Hematopoietic multipotent progenitor cell treated with erythropoietin and hydrocortisone succinate and interleukin-3 and kit ligand, for 15 days (in vitro differentiated cells): ENCODE data around the gene VGLL2.
"Not testable (repeated sequence)": the region's sequence is repeated elsewhere in the genome, so short reads cannot be mapped to it uniquely, and the experiment has no call there.

Experiments used
- DNase-seq: peaks from one replicate; pipeline ENCODE4 v3.0.0-alpha.2; 2015; ENCODE audit warnings: low spot score

The VGLL2 gene

DNA sequence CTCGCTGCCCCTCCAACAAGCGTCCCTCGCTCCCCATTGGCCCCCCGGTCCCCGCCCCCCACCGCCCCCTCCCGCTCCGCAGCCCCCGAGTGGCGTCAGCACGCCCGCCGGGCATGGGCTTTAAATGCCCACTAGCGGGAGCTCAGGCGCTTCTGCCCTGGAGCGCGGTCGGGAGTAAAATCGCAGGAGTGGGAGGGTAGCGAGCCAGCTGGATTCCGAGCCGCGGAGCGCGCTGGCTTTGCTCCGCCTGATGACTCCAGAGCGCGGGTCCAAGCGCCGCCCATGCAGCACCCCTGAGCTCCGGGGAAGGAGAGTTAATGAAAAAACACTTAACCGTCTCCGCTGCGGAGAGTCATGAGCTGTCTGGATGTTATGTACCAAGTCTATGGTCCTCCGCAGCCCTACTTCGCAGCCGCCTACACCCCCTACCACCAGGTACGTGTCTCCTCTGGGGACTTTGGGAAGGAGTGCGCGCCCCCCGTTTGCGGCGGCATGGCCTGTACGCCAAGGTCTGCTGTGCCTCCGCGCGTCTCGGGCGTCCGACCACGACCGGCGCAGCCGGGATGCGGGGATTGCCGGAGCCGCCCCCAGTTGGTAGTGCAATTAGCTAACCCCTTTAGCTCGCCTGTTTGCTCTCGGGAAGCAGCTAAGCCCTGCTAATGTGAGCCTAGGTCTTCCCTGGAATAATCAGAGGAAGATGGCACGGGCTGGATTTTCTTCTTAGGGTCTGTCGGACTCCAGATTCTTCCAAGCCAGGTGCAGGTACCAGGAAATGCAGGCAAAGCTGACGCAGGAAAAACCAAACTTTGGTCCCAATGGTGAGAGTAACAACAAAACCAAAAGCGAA is at the start of gene VGLL2:
TSS of gene VGLL2 (plus strand) at position 149 of the 847 bp plus-strand sequence. CDS start at position 355, 206 bp downstream.
- DNase-seq, result no peak

- no peak for DNase-seq
Measured at GRCh38 chr6:117222861-117223260, 42.5 kb upstream of the VGLL2 start.

- DNase-seq, result no peak
Measured at GRCh38 chr6:117226778-117227177, 38.6 kb upstream of the VGLL2 start.

DNA sequence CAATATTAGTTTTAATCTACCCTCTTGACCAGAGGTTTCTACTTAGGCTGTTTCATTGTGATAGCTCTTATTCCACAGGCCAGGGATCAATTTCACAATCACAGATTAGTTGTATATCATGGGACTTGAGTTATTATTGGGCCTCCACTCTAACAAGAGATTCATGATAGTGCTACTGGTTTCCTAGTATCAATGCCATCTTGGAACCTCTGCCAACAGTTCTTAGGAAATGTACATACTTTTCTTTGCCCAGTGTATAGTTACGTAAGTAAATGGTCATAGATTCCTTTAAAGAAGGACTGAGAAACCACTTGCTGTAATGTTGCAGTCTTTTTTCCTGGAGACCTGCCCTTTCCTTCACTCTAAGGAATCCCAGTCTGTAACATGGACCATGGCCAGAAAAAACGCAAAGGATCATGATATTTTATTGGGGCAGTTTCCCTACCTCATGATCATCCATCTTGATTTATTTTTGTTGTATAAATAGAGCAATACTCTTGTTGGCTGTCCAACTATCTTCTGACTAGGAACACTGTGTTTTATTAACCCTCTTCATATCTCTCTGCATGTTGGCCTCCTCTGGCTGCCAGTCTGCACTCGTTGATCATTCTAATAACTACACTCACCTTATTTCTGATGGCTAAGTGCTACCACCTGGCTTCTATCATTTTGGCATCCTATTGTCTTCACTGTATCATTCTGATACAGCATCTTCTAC is 38.0 kb upstream of the VGLL2 start:
- DNase-seq, result no peak

GRCh38 chr6:117228202-117228601 is 37.2 kb upstream of the VGLL2 start:
- no peak for DNase-seq

GRCh38 chr6:117229870-117230269 is 35.5 kb upstream of the VGLL2 start:
- no peak for DNase-seq

- no peak for DNase-seq
Measured at GRCh38 chr6:117231466-117231865, 33.9 kb upstream of the VGLL2 start.

DNA sequence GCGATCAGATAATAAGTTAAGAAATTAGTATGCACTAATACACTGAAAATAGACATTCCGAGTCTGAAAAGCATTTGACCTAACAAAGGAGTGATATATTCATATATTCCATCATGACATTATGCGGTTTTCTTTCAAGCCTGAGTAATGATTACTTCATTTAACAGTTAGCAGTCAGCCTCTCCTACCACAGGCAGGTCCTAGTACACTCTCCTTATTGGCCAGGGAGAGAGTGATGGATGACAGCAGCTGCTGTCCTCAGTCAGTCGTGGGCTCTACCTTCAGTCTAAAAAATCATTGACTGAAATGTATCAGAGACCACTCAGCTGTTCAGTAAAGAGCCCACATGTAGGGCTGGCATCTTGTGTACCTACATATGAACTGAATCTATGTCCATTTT is 33.2 kb upstream of the VGLL2 start:
- DNase-seq, result no peak

DNA sequence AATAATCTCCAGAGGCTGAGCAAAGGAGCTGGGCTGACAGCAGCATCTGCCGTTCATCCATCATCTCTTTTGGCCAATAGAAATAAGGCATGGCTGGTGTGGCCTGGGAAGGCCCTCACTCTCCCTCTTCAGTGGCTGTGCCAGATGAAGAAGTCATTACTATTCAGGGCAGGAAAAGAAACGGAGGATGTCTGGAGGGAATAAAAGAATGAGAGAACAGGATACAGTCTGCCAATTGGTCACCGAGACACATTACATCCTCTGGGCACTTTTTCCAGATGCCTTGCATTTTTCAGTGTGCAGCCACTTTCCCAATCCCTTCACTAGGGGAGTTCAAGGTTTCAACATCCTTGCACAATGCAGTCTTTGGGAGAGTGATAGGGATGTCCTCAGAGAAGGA is 32.2 kb upstream of the VGLL2 start:
- DNase-seq, result no peak

DNA sequence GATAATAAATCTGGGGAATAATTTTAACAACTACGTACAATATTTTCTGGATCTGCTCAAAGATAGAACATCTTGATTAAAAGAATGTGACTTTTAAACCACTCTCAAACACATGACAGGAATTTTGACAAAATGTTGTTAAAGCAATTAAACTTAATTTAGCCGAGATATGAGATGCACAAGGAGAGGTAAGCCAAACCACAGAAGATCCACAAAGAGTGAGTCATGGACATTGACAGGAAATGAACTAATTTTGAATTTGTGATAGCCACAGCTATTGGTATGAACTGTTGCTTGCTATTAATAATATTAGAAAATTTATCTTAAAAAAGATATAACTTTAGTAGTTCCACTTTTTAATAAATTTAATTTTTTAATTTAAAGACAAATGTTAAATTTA is 27.8 kb upstream of the VGLL2 start:
- no peak for DNase-seq

GRCh38 chr6:117244571-117244970 is 20.8 kb upstream of the VGLL2 start:
- DNase-seq, result not testable (repeated sequence)

- DNase-seq, result not testable (repeated sequence)
Measured at GRCh38 chr6:117244979-117245378, 20.4 kb upstream of the VGLL2 start.

DNA sequence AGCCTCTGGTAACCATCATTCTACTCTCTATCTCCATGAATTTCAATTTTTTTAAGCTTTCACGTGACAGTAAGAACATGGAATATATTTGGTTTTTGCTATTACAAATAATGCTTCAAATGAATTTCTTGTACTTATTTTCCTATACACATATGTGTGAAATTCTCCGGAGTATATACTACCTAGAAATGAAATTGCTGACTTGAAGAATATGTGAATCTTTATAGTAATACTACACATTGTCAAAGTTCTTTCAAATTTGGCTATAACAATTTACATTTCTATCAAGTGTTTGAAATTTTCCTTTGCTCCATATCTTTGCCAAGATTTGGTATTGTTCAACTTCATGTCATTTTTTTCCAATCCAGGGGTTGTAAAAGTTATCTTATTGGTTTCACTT is 11.6 kb upstream of the VGLL2 start:
- no peak for DNase-seq

- no peak for DNase-seq
Measured at GRCh38 chr6:117262799-117263198, 2.6 kb upstream of the VGLL2 start.

DNA sequence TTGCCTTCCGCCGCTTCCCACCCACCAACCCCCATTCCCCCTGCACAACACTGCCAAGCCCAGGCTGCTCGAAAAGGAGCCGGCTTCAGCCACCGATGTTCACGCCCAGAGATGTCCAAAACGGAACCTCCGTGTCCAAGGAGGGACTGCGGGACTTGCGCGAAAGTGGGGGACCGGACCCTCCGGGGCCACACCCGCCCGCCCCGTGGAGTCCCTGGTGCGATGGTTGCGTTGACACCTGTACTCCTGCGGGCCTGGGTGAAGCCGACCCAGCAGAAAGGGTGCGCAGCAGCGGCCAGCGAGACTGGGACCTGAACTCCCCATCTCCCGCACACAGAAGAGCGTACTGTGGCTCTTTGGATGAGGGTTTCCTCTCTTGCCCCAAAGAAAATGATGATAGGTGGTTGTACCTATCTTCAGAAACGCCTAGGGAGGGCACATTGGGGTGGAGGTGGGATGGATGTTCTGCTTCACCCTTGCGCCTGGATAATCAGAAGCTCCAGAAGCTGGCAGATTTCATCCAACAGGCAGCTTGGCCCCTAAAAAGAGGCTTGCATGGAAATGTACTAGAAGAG is 1.9 kb upstream of the VGLL2 start:
- DNase-seq, result no peak

DNA sequence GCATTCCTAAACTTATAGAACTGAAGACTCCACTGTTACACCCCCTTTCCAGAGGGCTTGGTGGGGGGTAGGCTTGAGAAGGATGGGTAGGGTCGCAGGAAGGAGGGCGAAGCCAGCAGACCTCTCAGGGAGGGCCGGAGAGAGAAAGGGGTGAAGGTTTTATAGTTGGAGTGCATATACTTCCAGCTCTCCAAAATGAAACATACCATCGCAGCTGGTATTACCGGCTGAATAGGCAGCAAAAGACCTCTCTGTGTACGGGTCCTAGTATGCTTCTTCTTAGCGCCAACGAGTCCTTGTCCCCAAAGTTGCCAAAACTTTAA is 1.0 kb upstream of the VGLL2 start:
- DNase-seq, result no peak

GRCh38 chr6:117264692-117265409 is 507 bp upstream of the VGLL2 start:
- no peak for DNase-seq

GRCh38 chr6:117266257-117267053 is 1.1 kb downstream of the VGLL2 start:
- DNase-seq, result no peak

GRCh38 chr6:117267054-117267347 is 1.6 kb downstream of the VGLL2 start:
- no peak for DNase-seq

DNA sequence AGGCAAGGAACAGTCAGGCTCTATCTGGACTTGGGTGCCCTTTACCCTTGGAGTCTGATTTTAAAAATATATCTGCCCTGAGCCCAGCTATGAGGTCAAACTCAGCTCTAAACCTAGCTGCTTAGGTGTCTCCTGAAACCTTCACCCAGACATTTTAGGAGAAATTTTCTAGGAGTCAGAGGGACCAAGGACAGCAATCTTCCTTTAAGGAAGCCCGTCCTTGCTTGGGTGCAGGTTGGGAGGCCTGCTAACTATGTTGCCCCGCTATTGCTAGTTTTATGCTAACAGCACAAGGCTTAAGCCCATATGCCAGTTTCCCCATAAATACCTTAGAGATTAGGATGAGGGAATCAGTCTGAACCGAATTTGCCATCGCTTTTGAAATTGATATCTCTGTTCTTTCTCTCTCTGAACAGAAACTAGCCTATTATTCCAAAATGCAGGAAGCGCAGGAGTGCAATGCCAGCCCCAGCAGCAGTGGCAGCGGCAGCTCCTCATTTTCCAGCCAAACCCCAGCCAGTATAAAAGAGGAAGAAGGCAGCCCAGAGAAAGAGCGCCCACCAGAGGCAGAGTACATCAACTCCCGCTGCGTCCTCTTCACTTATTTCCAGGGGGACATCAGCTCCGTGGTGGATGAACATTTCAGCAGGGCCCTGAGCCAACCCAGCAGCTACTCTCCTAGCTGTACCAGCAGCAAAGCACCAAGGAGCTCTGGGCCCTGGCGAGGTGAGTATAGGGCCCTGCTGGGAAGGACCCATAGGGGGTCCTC is 2.6 kb downstream of the VGLL2 start:
- DNase-seq, result no peak

DNA sequence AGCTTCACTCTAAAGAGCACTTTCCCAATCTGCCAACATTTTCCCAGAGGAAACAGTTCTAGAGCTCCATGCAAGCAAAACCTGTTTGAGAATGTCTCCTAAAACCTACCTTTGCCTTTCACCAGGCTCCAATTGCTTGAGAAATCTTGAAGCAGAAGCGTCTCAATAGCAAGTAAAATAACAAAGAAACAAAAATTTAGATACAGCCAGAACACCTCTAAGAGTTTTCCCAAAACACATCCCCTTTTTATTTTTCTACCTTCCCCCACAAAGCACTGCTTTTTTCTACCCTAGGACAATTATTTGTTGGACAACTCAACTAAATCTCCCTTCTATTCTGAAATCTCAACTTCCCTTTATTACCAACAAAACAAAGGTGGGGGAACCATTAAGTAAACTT is 3.6 kb downstream of the VGLL2 start:
- no peak for DNase-seq
